ENCODE results near the gene TMTC1.

GRCh38 chr12:29562110-29562804, 221.5 kb downstream of the TMTC1 start:
- TF ChIP-seq, protein P1, sequence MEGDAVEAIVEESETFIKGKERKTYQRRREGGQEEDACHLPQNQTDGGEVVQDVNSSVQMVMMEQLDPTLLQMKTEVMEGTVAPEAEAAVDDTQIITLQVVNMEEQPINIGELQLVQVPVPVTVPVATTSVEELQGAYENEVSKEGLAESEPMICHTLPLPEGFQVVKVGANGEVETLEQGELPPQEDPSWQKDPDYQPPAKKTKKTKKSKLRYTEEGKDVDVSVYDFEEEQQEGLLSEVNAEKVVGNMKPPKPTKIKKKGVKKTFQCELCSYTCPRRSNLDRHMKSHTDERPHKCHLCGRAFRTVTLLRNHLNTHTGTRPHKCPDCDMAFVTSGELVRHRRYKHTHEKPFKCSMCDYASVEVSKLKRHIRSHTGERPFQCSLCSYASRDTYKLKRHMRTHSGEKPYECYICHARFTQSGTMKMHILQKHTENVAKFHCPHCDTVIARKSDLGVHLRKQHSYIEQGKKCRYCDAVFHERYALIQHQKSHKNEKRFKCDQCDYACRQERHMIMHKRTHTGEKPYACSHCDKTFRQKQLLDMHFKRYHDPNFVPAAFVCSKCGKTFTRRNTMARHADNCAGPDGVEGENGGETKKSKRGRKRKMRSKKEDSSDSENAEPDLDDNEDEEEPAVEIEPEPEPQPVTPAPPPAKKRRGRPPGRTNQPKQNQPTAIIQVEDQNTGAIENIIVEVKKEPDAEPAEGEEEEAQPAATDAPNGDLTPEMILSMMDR (IDR thresholded peaks at IDR 0.05): no peak
- TF ChIP-seq EZH2phosphoT487 (IDR thresholded peaks at IDR 0.05): no peak
